ENCODE data around the gene FCSK. TPM values are rescaled to one million over a fixed set of nuclear protein-coding genes. Genes with fewer than 3 reads are reported as not detected.

Gene FCSK
- total and polyA plus RNA-seq, 2 of the 8 experiments (the other 6 are each of a cell fraction or from before 2014, with no cell fraction given) = 4.6 to 5.1 TPM

DNA sequence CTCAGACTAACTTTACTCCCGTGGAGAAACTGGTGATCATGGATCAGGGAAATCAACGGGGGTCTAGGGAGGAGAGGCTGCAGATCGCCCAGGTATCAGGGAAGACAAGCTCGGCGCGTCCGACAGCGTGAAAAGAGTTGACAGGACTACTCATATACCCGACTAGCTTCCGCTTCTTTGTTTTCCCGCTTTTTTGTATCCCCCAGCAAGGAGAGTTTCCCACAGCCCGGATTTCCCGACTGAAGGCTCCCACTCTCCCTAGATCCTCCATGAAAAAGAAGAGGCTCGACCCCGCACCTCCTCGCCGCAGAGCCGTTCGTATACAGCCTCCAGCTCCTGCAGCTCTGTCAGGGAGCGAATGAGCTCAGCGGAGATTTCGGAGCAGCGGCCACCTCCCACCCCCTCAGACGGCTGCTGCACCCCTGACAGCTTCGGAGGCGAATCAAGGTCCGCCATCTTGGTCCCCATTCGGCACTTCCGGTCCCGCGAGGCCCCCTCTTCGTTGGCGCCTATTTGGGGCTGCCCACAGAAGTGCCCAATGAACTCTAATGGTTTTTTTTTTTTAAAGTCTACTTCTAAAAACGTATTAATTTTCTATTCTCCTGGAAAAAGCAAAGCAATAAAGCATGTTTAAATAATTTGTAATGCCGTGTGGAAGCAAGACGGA is 68.8 kb downstream of the FCSK start, which contains the start of gene COG4 (continued):
- TF ChIP-seq YY1 (IDR thresholded peaks at IDR 0.05; ENCODE audit: low read depth, low read length) (peak; percentile 93), MAX (IDR thresholded peaks at IDR 0.05) (no peak), SIN3A (conservative IDR thresholded peaks at IDR 0.05 in 1 of 2, IDR thresholded peaks at IDR 0.05 in 1 of 2; ENCODE audit: low read depth in 1 of 2, low read length in 2 of 2) (peak; percentile 90 to 93; a peak in 3 of 4 replicates), PHF8 (conservative IDR thresholded peaks at IDR 0.05; ENCODE audit: low read depth, low read length) (peak; percentile 39), SAP30 (IDR thresholded peaks at IDR 0.05; ENCODE audit: insufficient read depth, insufficient replicate concordance, low read length) (peak; percentile 84), TAF1 (IDR thresholded peaks at IDR 0.05; ENCODE audit: low read depth, low read length) (peak; percentile 78)
- TF ChIP-seq, protein P1, sequence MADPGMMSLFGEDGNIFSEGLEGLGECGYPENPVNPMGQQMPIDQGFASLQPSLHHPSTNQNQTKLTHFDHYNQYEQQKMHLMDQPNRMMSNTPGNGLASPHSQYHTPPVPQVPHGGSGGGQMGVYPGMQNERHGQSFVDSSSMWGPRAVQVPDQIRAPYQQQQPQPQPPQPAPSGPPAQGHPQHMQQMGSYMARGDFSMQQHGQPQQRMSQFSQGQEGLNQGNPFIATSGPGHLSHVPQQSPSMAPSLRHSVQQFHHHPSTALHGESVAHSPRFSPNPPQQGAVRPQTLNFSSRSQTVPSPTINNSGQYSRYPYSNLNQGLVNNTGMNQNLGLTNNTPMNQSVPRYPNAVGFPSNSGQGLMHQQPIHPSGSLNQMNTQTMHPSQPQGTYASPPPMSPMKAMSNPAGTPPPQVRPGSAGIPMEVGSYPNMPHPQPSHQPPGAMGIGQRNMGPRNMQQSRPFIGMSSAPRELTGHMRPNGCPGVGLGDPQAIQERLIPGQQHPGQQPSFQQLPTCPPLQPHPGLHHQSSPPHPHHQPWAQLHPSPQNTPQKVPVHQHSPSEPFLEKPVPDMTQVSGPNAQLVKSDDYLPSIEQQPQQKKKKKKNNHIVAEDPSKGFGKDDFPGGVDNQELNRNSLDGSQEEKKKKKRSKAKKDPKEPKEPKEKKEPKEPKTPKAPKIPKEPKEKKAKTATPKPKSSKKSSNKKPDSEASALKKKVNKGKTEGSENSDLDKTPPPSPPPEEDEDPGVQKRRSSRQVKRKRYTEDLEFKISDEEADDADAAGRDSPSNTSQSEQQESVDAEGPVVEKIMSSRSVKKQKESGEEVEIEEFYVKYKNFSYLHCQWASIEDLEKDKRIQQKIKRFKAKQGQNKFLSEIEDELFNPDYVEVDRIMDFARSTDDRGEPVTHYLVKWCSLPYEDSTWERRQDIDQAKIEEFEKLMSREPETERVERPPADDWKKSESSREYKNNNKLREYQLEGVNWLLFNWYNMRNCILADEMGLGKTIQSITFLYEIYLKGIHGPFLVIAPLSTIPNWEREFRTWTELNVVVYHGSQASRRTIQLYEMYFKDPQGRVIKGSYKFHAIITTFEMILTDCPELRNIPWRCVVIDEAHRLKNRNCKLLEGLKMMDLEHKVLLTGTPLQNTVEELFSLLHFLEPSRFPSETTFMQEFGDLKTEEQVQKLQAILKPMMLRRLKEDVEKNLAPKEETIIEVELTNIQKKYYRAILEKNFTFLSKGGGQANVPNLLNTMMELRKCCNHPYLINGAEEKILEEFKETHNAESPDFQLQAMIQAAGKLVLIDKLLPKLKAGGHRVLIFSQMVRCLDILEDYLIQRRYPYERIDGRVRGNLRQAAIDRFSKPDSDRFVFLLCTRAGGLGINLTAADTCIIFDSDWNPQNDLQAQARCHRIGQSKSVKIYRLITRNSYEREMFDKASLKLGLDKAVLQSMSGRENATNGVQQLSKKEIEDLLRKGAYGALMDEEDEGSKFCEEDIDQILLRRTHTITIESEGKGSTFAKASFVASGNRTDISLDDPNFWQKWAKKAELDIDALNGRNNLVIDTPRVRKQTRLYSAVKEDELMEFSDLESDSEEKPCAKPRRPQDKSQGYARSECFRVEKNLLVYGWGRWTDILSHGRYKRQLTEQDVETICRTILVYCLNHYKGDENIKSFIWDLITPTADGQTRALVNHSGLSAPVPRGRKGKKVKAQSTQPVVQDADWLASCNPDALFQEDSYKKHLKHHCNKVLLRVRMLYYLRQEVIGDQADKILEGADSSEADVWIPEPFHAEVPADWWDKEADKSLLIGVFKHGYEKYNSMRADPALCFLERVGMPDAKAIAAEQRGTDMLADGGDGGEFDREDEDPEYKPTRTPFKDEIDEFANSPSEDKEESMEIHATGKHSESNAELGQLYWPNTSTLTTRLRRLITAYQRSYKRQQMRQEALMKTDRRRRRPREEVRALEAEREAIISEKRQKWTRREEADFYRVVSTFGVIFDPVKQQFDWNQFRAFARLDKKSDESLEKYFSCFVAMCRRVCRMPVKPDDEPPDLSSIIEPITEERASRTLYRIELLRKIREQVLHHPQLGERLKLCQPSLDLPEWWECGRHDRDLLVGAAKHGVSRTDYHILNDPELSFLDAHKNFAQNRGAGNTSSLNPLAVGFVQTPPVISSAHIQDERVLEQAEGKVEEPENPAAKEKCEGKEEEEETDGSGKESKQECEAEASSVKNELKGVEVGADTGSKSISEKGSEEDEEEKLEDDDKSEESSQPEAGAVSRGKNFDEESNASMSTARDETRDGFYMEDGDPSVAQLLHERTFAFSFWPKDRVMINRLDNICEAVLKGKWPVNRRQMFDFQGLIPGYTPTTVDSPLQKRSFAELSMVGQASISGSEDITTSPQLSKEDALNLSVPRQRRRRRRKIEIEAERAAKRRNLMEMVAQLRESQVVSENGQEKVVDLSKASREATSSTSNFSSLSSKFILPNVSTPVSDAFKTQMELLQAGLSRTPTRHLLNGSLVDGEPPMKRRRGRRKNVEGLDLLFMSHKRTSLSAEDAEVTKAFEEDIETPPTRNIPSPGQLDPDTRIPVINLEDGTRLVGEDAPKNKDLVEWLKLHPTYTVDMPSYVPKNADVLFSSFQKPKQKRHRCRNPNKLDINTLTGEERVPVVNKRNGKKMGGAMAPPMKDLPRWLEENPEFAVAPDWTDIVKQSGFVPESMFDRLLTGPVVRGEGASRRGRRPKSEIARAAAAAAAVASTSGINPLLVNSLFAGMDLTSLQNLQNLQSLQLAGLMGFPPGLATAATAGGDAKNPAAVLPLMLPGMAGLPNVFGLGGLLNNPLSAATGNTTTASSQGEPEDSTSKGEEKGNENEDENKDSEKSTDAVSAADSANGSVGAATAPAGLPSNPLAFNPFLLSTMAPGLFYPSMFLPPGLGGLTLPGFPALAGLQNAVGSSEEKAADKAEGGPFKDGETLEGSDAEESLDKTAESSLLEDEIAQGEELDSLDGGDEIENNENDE (IDR thresholded peaks at IDR 0.05; ENCODE audit: insufficient replicate concordance, low read length) = no peak
